MCF 10A (cell line): ENCODE data around the gene SOCS3. TPM values are rescaled to one million over a fixed set of nuclear protein-coding genes. Genes with fewer than 3 reads are reported as not detected.

Experiments
- BruUV-seq: library from RNA; stranded (reverse); fragments of 400-500 nt; replicated peaks from 2 replicates; lab custom pipeline; 2021; lab: Mats Ljungman, UMichigan
- CTCF ChIA-PET: fragments of 300-600 bp; sonication (Branson Sonifier 250); formaldehyde crosslinking; extraction: SDS; loops from one replicate; lab custom pipeline; 2021; ENCODE audit warnings: antibody characterized with exemption, inconsistent platforms; lab: Yijun Ruan, JAX
- POLR2A ChIA-PET: fragments of 300-600, 350-650 bp; sonication (Branson Sonifier 250); formaldehyde crosslinking; extraction: SDS; loops from one replicate; lab custom pipeline; 2020; ENCODE audit warnings: antibody characterized with exemption, inconsistent platforms; lab: Yijun Ruan, JAX
- DNase-seq: peaks from one replicate; pipeline ENCODE4 v3.0.0-alpha.2; 2018; ENCODE audit not compliant: unreplicated experiment
- H3K27ac Mint-ChIP-seq: one replicate; pipeline ENCODE4 v1.8.0; 2022; ENCODE audit warnings: mild to moderate bottlenecking, low read depth, mixed read lengths; ENCODE audit not compliant: unreplicated experiment
- H3K27me3 Mint-ChIP-seq: one replicate; pipeline ENCODE4 v1.8.0; 2022; ENCODE audit warnings: mixed read lengths; ENCODE audit not compliant: insufficient read depth, unreplicated experiment
- H3K36me3 Mint-ChIP-seq: one replicate; pipeline ENCODE4 v1.8.0; 2022; ENCODE audit warnings: mild to moderate bottlenecking, moderate library complexity, mixed read lengths; ENCODE audit not compliant: insufficient read depth, unreplicated experiment
- H3K4me1 Mint-ChIP-seq: one replicate; pipeline ENCODE4 v1.8.0; 2022; ENCODE audit warnings: mixed read lengths; ENCODE audit not compliant: insufficient read depth, unreplicated experiment
- H3K4me3 Mint-ChIP-seq: one replicate; pipeline ENCODE4 v1.8.0; 2022; ENCODE audit warnings: mild to moderate bottlenecking, moderate library complexity, mixed read lengths; ENCODE audit not compliant: unreplicated experiment
- H3K9me3 Mint-ChIP-seq: one replicate; pipeline ENCODE4 v1.8.0; 2022; ENCODE audit warnings: mixed read lengths; ENCODE audit not compliant: unreplicated experiment
- intact Hi-C: fragments of 100-400 bp; cut with micrococcal nuclease; formaldehyde crosslinking; loops from 2 replicates; pipeline ENCODE4 v1.14.1; 2022
- total RNA-seq: library from RNA; stranded (reverse); gene quantifications from 2 replicates; pipeline ENCODE4 v1.2.3, GENCODE V29; 2022
- TF ChIP-seq, protein P1 (sequence below): fragments of 200-600 bp; IDR thresholded peaks from one replicate; pipeline ENCODE4 v1.8.0; 2022; ENCODE audit warnings: antibody characterized with exemption, mild to moderate bottlenecking; ENCODE audit not compliant: unreplicated experiment

The SOCS3 gene
- total RNA-seq, 1 experiment from 2014 or later: 2.5 TPM

DNA sequence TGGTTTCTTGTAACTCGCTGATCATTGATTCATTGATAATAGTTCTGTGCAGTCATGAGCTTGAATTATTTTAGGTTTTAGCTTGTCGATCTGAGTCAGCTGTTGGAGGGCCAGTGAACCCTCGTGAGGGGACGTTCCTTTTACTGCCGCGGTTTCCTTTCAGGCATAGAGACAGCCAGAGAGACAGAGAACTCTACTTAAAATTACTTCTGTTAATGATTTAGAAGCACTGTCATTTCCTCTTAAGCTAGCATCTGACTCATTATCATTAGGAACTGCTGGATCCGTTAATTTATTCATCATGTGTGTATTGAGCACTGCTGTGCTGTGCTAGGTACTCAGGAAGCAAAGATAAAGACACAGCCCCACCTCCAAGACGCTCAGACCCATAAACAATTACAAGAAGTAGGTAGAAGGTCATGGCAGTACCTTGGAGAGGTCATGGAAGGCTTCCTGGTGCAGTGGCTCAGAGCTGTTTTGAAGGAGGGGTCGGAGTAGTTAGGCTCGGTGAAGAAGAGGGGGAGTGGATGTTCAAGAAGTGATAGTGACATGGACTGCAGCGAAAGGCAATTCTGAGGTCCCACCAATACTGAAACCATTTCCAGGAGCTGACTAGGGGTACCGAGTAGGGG, 21.8 kb upstream of the SOCS3 start:
- no TSS peak for BruUV-seq
- TF ChIP-seq, protein P1, sequence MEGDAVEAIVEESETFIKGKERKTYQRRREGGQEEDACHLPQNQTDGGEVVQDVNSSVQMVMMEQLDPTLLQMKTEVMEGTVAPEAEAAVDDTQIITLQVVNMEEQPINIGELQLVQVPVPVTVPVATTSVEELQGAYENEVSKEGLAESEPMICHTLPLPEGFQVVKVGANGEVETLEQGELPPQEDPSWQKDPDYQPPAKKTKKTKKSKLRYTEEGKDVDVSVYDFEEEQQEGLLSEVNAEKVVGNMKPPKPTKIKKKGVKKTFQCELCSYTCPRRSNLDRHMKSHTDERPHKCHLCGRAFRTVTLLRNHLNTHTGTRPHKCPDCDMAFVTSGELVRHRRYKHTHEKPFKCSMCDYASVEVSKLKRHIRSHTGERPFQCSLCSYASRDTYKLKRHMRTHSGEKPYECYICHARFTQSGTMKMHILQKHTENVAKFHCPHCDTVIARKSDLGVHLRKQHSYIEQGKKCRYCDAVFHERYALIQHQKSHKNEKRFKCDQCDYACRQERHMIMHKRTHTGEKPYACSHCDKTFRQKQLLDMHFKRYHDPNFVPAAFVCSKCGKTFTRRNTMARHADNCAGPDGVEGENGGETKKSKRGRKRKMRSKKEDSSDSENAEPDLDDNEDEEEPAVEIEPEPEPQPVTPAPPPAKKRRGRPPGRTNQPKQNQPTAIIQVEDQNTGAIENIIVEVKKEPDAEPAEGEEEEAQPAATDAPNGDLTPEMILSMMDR: no peak
- Mint-ChIP-seq H3K4me1 (peaks cover 56% of the 10 kb centered on the region), H3K27ac (no peak overlapping the region), H3K36me3 (peaks cover 22% of the 10 kb centered on the region), H3K9me3 (no peaks in the 10 kb centered on the region), H3K4me3 (no peak overlapping the region), H3K27me3 (no peaks in the 10 kb centered on the region)
- no peak for DNase-seq
- intact Hi-C loops: no loop called here
- CTCF ChIA-PET: interaction anchor here (0.5 to 1.5 kb wide), 4 partner anchors 21 to 973 kb away, joined by 3 to 4 read pairs (median 4); no protein-coding TSS in a partner anchor
- POLR2A ChIA-PET: interaction anchor here (0.6 to 1.3 kb wide), 5 partner anchors 10 to 109 kb away, joined by 3 to 6 read pairs (median 3); no protein-coding TSS in a partner anchor

DNA sequence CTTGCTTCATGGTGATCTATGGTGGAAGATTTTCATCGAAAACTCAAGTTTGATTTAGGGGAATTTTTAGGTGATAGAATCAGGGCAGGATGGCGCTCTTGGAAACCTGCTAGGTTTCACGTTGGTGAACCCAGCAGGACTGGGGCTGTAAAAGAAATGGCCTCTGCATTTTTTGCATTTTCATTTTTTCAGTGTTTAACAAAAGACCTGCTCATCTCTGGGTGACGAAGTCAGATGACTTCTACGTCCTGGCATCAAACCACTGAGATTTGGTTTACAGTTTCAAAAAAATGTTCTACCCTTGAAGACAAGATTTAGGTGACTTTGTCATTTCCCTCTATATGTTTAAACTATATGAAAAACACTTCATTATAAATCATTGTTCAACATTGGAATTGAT, 20.5 kb upstream of the SOCS3 start:
- Mint-ChIP-seq H3K27me3 (no peaks in the 10 kb centered on the region), H3K4me3 (peak overlapping the region; percentile 29), H3K9me3 (no peaks in the 10 kb centered on the region), H3K36me3 (peaks cover 22% of the 10 kb centered on the region), H3K4me1 (peaks cover 57% of the 10 kb centered on the region), H3K27ac (no peak overlapping the region)
- DNase-seq: no peak
- POLR2A ChIA-PET: interaction anchor here (3.9 kb wide), 1 partner anchor 21 kb away, joined by 35 read pairs; the partner anchor contains the start of gene SOCS3
- intact Hi-C loops: no loop called here
- CTCF ChIA-PET: no interaction called here
- TF ChIP-seq, protein P1: no peak
- BruUV-seq: TSS peak; percentile 24

GRCh38 chr17:78379131-78379491, 19.2 kb upstream of the SOCS3 start:
- Mint-ChIP-seq H3K27ac (peak overlapping the region; percentile 66), H3K4me3 (peak overlapping the region; percentile 85), H3K9me3 (no peaks in the 10 kb centered on the region), H3K27me3 (no peaks in the 10 kb centered on the region), H3K36me3 (peaks cover 16% of the 10 kb centered on the region), H3K4me1 (peaks cover 58% of the 10 kb centered on the region)
- POLR2A ChIA-PET: interaction anchor here (0.6 to 3.9 kb wide), 8 partner anchors 9 to 1724 kb away, joined by 3 to 35 read pairs (median 4); partner anchors contain the start of genes SOCS3 and USP36
- intact Hi-C loops: no loop called here
- CTCF ChIA-PET: interaction anchor here (0.6 to 1.1 kb wide), 2 partner anchors 67 to 131 kb away, joined by 3 to 6 read pairs; no protein-coding TSS in a partner anchor
- peak; percentile 81 for DNase-seq
- TF ChIP-seq, protein P1: no peak
- TSS peak; percentile 56 for BruUV-seq
